IMR-90 (cell line): ENCODE measurements around the gene MSMP. TPM values are rescaled to one million over a fixed set of nuclear protein-coding genes. Genes with fewer than 3 reads are reported as not detected.

Experiments
- ATAC-seq: fragments of 200-7000 bp; cut with Tn5 transposase; 2 replicates; pipeline ENCODE4 v1.9.1; 2020; ENCODE audit warnings: low read depth, mild to moderate bottlenecking, moderate library complexity
- BruUV-seq: library from RNA; stranded (reverse); fragments of 400-500 nt; replicated peaks from 2 replicates; lab custom pipeline; 2021; lab: Mats Ljungman, UMichigan
- CTCF ChIA-PET: fragments of 300-600 bp; formaldehyde crosslinking; extraction: SDS; loops from one replicate; lab custom pipeline; 2021; ENCODE audit warnings: antibody characterized with exemption; lab: Yijun Ruan, JAX
- POLR2A ChIA-PET: fragments of 300-600 bp; sonication (Branson Sonifier 250); formaldehyde crosslinking; loops from one replicate; lab custom pipeline; 2022; ENCODE audit warnings: antibody characterized with exemption; ENCODE audit not compliant: unreplicated experiment; lab: Charles Lee
- DNase-seq: peaks from one replicate; pipeline ENCODE4 v3.0.0; 2013
- H2AFZ ChIP-seq: replicated peaks from 2 replicates; pipeline ENCODE3; 2013; ENCODE audit warnings: low read length, mild to moderate bottlenecking; ENCODE audit not compliant: poor library complexity
- H2AK5ac ChIP-seq: 2 replicates; pipeline ENCODE4 v1.6.1; 2013; ENCODE audit warnings: low read depth, low read length, inconsistent platforms
- H2AK9ac ChIP-seq: replicated peaks from 2 replicates; pipeline ENCODE3; 2013; ENCODE audit warnings: mild to moderate bottlenecking, low read depth, low read length, moderate library complexity; ENCODE audit not compliant: poor library complexity
- H2BK120ac ChIP-seq: 2 replicates; pipeline ENCODE4 v1.6.1; 2013; ENCODE audit warnings: low read depth, low read length, inconsistent platforms
- H2BK15ac ChIP-seq: 3 replicates; pipeline ENCODE4 v1.6.1; 2013; ENCODE audit warnings: low read depth, low read length, inconsistent platforms
- H2BK20ac ChIP-seq: 2 replicates; pipeline ENCODE4 v1.6.1; 2013; ENCODE audit warnings: low read depth, mild to moderate bottlenecking, inconsistent platforms, low read length, moderate library complexity
- H2BK5ac ChIP-seq: 2 replicates; pipeline ENCODE4 v1.6.1; 2013; ENCODE audit warnings: mild to moderate bottlenecking, low read depth, low read length, inconsistent platforms; ENCODE audit not compliant: poor library complexity, severe bottlenecking
- H3K14ac ChIP-seq: replicated peaks from 2 replicates; pipeline ENCODE4 v1.6.1; 2013; ENCODE audit warnings: low read depth, low read length, inconsistent platforms
- H3K18ac ChIP-seq: 2 replicates; pipeline ENCODE4 v1.6.1; 2013; ENCODE audit warnings: low read depth, low read length, control low read depth
- H3K23ac ChIP-seq: 2 replicates; pipeline ENCODE4 v1.6.1; 2013; ENCODE audit warnings: low read depth, low read length, inconsistent platforms
- H3K27ac ChIP-seq: 2 replicates; pipeline ENCODE4 v1.5.1; 2013; ENCODE audit warnings: mild to moderate bottlenecking, control low read depth, low read length; ENCODE audit not compliant: insufficient read depth
- H3K27me3 ChIP-seq: 2 replicates; pipeline ENCODE4 v1.6.1; 2013; ENCODE audit warnings: low read length; ENCODE audit not compliant: control insufficient read depth, insufficient read depth
- H3K36me3 ChIP-seq: 2 replicates; pipeline ENCODE4 v1.6.1; 2013; ENCODE audit warnings: low read length, mixed read lengths; ENCODE audit not compliant: control insufficient read depth, insufficient read depth
- H3K4ac ChIP-seq: 2 replicates; pipeline ENCODE4 v1.6.1; 2013; ENCODE audit warnings: low read depth, low read length, inconsistent platforms
- H3K4me1 ChIP-seq: 2 replicates; pipeline ENCODE4 v1.6.1; 2013; ENCODE audit warnings: low read length, mixed read lengths; ENCODE audit not compliant: control insufficient read depth, insufficient read depth
- H3K4me2 ChIP-seq: 2 replicates; pipeline ENCODE4 v1.6.1; 2013; ENCODE audit warnings: low read depth, mild to moderate bottlenecking, control low read depth, low read length, moderate library complexity
- H3K4me3 ChIP-seq: 2 replicates; pipeline ENCODE4 v1.5.1; 2013; ENCODE audit warnings: low read depth, mild to moderate bottlenecking, control low read depth, low read length, moderate library complexity; ENCODE audit not compliant: insufficient read depth
- H3K56ac ChIP-seq: 2 replicates; pipeline ENCODE4 v1.6.1; 2013; ENCODE audit warnings: low read length, inconsistent platforms; ENCODE audit not compliant: insufficient read depth; ENCODE audit errors: extremely low read depth
- H3K79me1 ChIP-seq, 2 experiments: 2 replicates each; pipeline ENCODE4 v1.6.1; 2013; ENCODE audit warnings: low read length in 2 of 2, inconsistent platforms in 1 of 2, low read depth in 1 of 2
- H3K9ac ChIP-seq: 2 replicates; pipeline ENCODE4 v1.6.1; 2013; ENCODE audit warnings: low read depth, low read length, control low read depth
- H3K9me1 ChIP-seq: 2 replicates; pipeline ENCODE4 v1.6.1; 2013; ENCODE audit warnings: low read length, inconsistent platforms; ENCODE audit not compliant: insufficient read depth
- H3K9me3 ChIP-seq: 2 replicates; pipeline ENCODE4 v1.6.1; 2013; ENCODE audit warnings: low read length; ENCODE audit not compliant: control insufficient read depth, insufficient read depth
- H4K20me1 ChIP-seq: 2 replicates; pipeline ENCODE4 v1.6.1; 2013; ENCODE audit warnings: low read length, inconsistent platforms; ENCODE audit not compliant: insufficient read depth
- H4K5ac ChIP-seq: 2 replicates; pipeline ENCODE4 v1.6.1; 2013; ENCODE audit warnings: mild to moderate bottlenecking, low read depth, low read length, control low read depth
- H4K8ac ChIP-seq, 2 experiments: 2 replicates each; pipeline ENCODE4 v1.6.1; 2013; ENCODE audit warnings: low read depth in 2 of 2, low read length in 2 of 2, control low read depth in 1 of 2, inconsistent platforms in 1 of 2
- H4K91ac ChIP-seq: 2 replicates; pipeline ENCODE4 v1.6.1; 2013; ENCODE audit warnings: low read depth, low read length, inconsistent platforms; ENCODE audit not compliant: insufficient read depth
- BHLHE40 ChIP-seq: fragments of 150-350 bp; IDR thresholded peaks from 2 replicates; pipeline ENCODE4 v1.6.1; 2016; ENCODE audit warnings: mild to moderate bottlenecking, low read depth, low read length
- CEBPB ChIP-seq: IDR thresholded peaks from 2 replicates; pipeline ENCODE4 v1.6.1; 2012; ENCODE audit warnings: low read depth, low read length, improper control_type of control experiment
- CTCF ChIP-seq: conservative IDR thresholded peaks from 2 replicates; pipeline ENCODE4 v1.5.1; 2012; ENCODE audit warnings: mild to moderate bottlenecking, low read depth, low read length, improper control_type of control experiment
- ELK1 ChIP-seq: fragments of 150-350 bp; IDR thresholded peaks from 2 replicates; pipeline ENCODE4 v1.6.1; 2016; ENCODE audit warnings: low read depth, mild to moderate bottlenecking, low read length, moderate library complexity, borderline replicate concordance
- FOS ChIP-seq: fragments of 150-350 bp; IDR thresholded peaks from 2 replicates; pipeline ENCODE4 v1.6.1; 2016; ENCODE audit warnings: low read depth, low read length
- MAZ ChIP-seq: IDR thresholded peaks from 2 replicates; pipeline ENCODE4 v1.6.1; 2012; ENCODE audit warnings: low read depth, mild to moderate bottlenecking, low read length, improper control_type of control experiment, moderate library complexity, borderline replicate concordance
- MXI1 ChIP-seq: IDR thresholded peaks from 2 replicates; pipeline ENCODE4 v1.6.1; 2012; ENCODE audit warnings: low read depth, mild to moderate bottlenecking, low read length, moderate library complexity, borderline replicate concordance
- NFE2L2 ChIP-seq: fragments of 150-350 bp; IDR thresholded peaks from 2 replicates; pipeline ENCODE4 v1.6.1; 2016; ENCODE audit warnings: low read depth, mild to moderate bottlenecking, low read length
- POLR2A ChIP-seq: IDR thresholded peaks from 2 replicates; pipeline ENCODE4 v1.6.1; 2012; ENCODE audit warnings: mild to moderate bottlenecking, low read depth, low read length
- RAD21 ChIP-seq: IDR thresholded peaks from 2 replicates; pipeline ENCODE4 v1.6.1; 2012; ENCODE audit warnings: low read length, improper control_type of control experiment
- RCOR1 ChIP-seq: IDR thresholded peaks from 2 replicates; pipeline ENCODE4 v1.6.1; 2012; ENCODE audit warnings: mild to moderate bottlenecking, low read length, improper control_type of control experiment; ENCODE audit not compliant: insufficient replicate concordance
- RFX5 ChIP-seq: IDR thresholded peaks from 2 replicates; pipeline ENCODE4 v1.8.0; 2012; ENCODE audit warnings: low read depth, mild to moderate bottlenecking, low read length, moderate library complexity
- SMC3 ChIP-seq: fragments of 150-350 bp; IDR thresholded peaks from 2 replicates; pipeline ENCODE4 v1.6.1; 2016; ENCODE audit warnings: low read depth, mild to moderate bottlenecking, antibody characterized with exemption, low read length, moderate library complexity
- USF2 ChIP-seq: fragments of 150-350 bp; IDR thresholded peaks from 2 replicates; pipeline ENCODE4 v1.6.1; 2017; ENCODE audit warnings: mild to moderate bottlenecking, antibody characterized with exemption, low read length, low read depth
- WGBS, 2 experiments: methylation state at CpG; one replicate each; pipeline versions ENCODE4 v1.1.5 to v1.1.7; 2013; ENCODE audit warnings: missing lambda C conversion rate in 2 of 2; ENCODE audit not compliant: insufficient read length in 1 of 2; ENCODE audit errors: extremely low coverage in 2 of 2; 5-methylcytosine and 5-hydroxymethylcytosine counted together
- dilution Hi-C: fragments of 300-500 bp; cut with HindIII; formaldehyde crosslinking; loops from one replicate; pipeline ENCODE4 v1.14.3; 2018; ENCODE audit warnings: low sequenced_read_pairs; ENCODE audit not compliant: unreplicated experiment
- in situ Hi-C: fragments of 300-500 bp; cut with MboI; formaldehyde crosslinking; loops from 3 replicates; pipeline ENCODE4 v1.14.3; 2019; ENCODE audit warnings: low sequenced_read_pairs, inconsistent platforms, mixed read lengths
- intact Hi-C: fragments of 100-400 bp; cut with micrococcal nuclease; formaldehyde crosslinking; loops from 2 replicates; pipeline ENCODE4 v1.10.0; 2022
- polyA plus RNA-seq, 3 experiments: library from polyadenylated mRNA; depleted of rRNA; stranded (reverse); fragments of >200 nt; gene quantifications; 2 replicates each; pipeline ENCODE4 v1.2.3, GENCODE V29; 2012; ENCODE audit warnings: low replicate concordance in 1 of 3
- total RNA-seq: library from RNA; depleted of rRNA; stranded (reverse); fragments of >200 nt; gene quantifications from 2 replicates; pipeline ENCODE4 v1.2.3, GENCODE V29; 2012

Gene MSMP
- total and polyA plus RNA-seq, 2 of the 4 experiments (the other 2 are of a cell fraction) = not detected

GRCh38 chr9:35732185-35732799, 21.8 kb downstream of the MSMP start, which contains the start of the genes CREB3 and TLN1:
Gene CREB3, plus strand, starts transcription at chr9:35732666. Its CDS starts 107 bp downstream, at chr9:35732773.
Gene TLN1, minus strand, starts transcription at chr9:35732195. Its CDS starts 6,501 bp downstream, at chr9:35725694.
- peak within 1 kb of the TSS; percentile 99 for H3K9ac ChIP-seq
- ATAC-seq = peak; percentile 68
- ChIA-PET POLR2A (interaction anchor here (0.5 to 1.4 kb wide), 6 partner anchors 42 to 230 kb away, joined by 3 to 6 read pairs (median 4); partner anchors contain the start of genes ARHGEF39 and TPM2), CTCF (interaction anchor here (0.9 to 1.6 kb wide), 5 partner anchors 36 to 74 kb away, joined by 3 to 8 read pairs (median 5); partner anchors contain the start of genes CCDC107 and RMRP)
- no peaks in the 10 kb centered on the region for H3K27me3 ChIP-seq
- peak within 1 kb of the TSS; percentile 6; the same call in 1 of the 2 replicates for H2BK20ac ChIP-seq
- H2BK5ac ChIP-seq = peak within 1 kb of the TSS; percentile 96
- peak within 1 kb of the TSS; percentile 99 for H2AK9ac ChIP-seq
- 0% methylated on average over 26 of the region's 49 CpGs; no CpG with 5 or more reads in 1 of the 2 experiments for WGBS, 2 experiments
- H3K14ac ChIP-seq = peak within 1 kb of the TSS; percentile 99
- peaks cover 29% of the 10 kb centered on the region for H4K20me1 ChIP-seq
- intact Hi-C loops (no loop called here), in situ Hi-C loops (no loop called here), dilution Hi-C loops (no loop called here)
- peak within 1 kb of the TSS; percentile 98 for H3K56ac ChIP-seq
- peak within 1 kb of the TSS; percentile 90 for H3K27ac ChIP-seq
- H3K79me1 ChIP-seq = peaks cover 21 to 75% of the 10 kb centered on the region in 2 experiments
- peak within 1 kb of the TSS; percentile 96 for H3K4me2 ChIP-seq
- peak within 1 kb of the TSS; percentile 99 for H3K4me3 ChIP-seq
- no TSS peak for BruUV-seq
- peak within 1 kb of the TSS; percentile 97 for H2AK5ac ChIP-seq
- H3K9me1 ChIP-seq = no peaks in the 10 kb centered on the region
- peaks cover 17% of the 10 kb centered on the region for H3K4me1 ChIP-seq
- peak within 1 kb of the TSS; percentile 96 for H3K18ac ChIP-seq
- H3K36me3 ChIP-seq = peaks cover 17% of the 10 kb centered on the region
- H3K23ac ChIP-seq = peak within 1 kb of the TSS; percentile 100
- H2BK120ac ChIP-seq = peak within 1 kb of the TSS; percentile 80
- DNase-seq = peak; percentile 99
- no peaks in the 10 kb centered on the region for H3K9me3 ChIP-seq
- H4K5ac ChIP-seq = peak within 1 kb of the TSS; percentile 92
- H2BK15ac ChIP-seq = peak within 1 kb of the TSS; percentile 45; the same call in 2 of the 3 replicates
- H4K8ac ChIP-seq = peak within 1 kb of the TSS; percentile 82 to 91
- peak within 1 kb of the TSS; percentile 99 for H3K4ac ChIP-seq
- H2AFZ ChIP-seq = peak within 1 kb of the TSS; percentile 90
- H4K91ac ChIP-seq = peak within 1 kb of the TSS; percentile 99
- peak; percentile 98 for TF ChIP-seq POLR2A
- peak; percentile 6; the same call in 1 of the 2 replicates for TF ChIP-seq MXI1
- TF ChIP-seq MAZ = peak; percentile 96
- no peak for TF ChIP-seq RAD21
- no peak for TF ChIP-seq RFX5
- no peak for TF ChIP-seq RCOR1
- no peak for TF ChIP-seq ELK1
- no peak for TF ChIP-seq NFE2L2
- 0 out of 2 replicates have a peak, but pooled peaks have one; percentile 19 for TF ChIP-seq CTCF
- TF ChIP-seq USF2 = peak; percentile 70
- no peak for TF ChIP-seq CEBPB
- TF ChIP-seq FOS = peak; percentile 72
- TF ChIP-seq BHLHE40 = no peak; the same call in 1 of the 2 replicates
- no peak for TF ChIP-seq SMC3
